Measurements from ENCODE around the gene PLIN1. TPM values are rescaled to one million over a fixed set of nuclear protein-coding genes. Genes with fewer than 3 reads are reported as not detected.

The PLIN1 gene
- total and polyA plus RNA-seq, 2 donors (not counting 1 experiment from before 2014, with no cell fraction given): 0.02 to 0.50 TPM

DNA sequence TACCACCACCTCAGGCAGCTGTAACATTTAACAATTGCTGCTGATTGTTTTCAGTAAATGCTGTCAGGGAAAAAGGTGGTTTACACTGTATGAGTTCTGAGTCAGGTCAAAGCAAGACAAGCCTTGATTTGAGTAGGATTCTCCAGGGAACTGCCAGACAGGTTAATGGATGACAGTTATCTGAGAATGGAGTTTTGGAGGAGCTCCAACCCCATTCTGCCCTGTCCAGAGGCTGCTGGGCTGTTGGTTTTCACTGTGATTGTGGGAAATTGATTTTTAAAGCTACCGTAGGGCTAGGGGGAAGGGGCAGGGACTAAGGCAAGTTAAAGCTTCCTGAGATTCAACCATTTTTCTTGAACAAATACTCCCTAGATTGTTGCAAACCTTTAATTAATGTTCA, 64.0 kb downstream of the PLIN1 start:
- no peak overlapping the region for H3K4me3 ChIP-seq (replicated peaks in 1 of 4; ENCODE audit: control extremely low read depth in 1 of 4, insufficient read depth in 1 of 4, low read depth in 3 of 4, low read length in 4 of 4)
- no peaks in the 10 kb centered on the region for H3K9me3 ChIP-seq (ENCODE audit: control insufficient read depth, insufficient read depth, low read depth, low read length)
- no peak overlapping the region for H2AFZ ChIP-seq (ENCODE audit: low read length)
- TF ChIP-seq, protein P1, sequence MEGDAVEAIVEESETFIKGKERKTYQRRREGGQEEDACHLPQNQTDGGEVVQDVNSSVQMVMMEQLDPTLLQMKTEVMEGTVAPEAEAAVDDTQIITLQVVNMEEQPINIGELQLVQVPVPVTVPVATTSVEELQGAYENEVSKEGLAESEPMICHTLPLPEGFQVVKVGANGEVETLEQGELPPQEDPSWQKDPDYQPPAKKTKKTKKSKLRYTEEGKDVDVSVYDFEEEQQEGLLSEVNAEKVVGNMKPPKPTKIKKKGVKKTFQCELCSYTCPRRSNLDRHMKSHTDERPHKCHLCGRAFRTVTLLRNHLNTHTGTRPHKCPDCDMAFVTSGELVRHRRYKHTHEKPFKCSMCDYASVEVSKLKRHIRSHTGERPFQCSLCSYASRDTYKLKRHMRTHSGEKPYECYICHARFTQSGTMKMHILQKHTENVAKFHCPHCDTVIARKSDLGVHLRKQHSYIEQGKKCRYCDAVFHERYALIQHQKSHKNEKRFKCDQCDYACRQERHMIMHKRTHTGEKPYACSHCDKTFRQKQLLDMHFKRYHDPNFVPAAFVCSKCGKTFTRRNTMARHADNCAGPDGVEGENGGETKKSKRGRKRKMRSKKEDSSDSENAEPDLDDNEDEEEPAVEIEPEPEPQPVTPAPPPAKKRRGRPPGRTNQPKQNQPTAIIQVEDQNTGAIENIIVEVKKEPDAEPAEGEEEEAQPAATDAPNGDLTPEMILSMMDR (conservative IDR thresholded peaks at IDR 0.05 in 1 of 2, IDR thresholded peaks at IDR 0.05 in 1 of 2; ENCODE audit: low read depth in 1 of 2, low read length in 2 of 2): no peak
- TF ChIP-seq EZH2 (IDR thresholded peaks at IDR 0.05; ENCODE audit: low read length, missing control alignments): no peak
- H3K4me1 ChIP-seq (ENCODE audit: control insufficient read depth, extremely low read depth, insufficient read depth, low read length): no peaks in the 10 kb centered on the region
- no peaks in the 10 kb centered on the region for H4K20me1 ChIP-seq (ENCODE audit: control insufficient read depth, extremely low read depth, insufficient read depth, low read length)
- no peak overlapping the region for H3K4me2 ChIP-seq (ENCODE audit: extremely low read depth, insufficient read depth, low read length)
- no peak overlapping the region for H3K9ac ChIP-seq (ENCODE audit: insufficient read depth, low read length)
- no peak overlapping the region for H3K27ac ChIP-seq (ENCODE audit: insufficient read depth, low read length)
- peak in 1 of 2 donors; percentile 9 for DNase-seq (ENCODE audit: low read depth in 2 of 2)
- H3K27me3 ChIP-seq (ENCODE audit: control insufficient read depth, insufficient read depth, low read length): no peaks in the 10 kb centered on the region
- peaks cover 2% of the 10 kb centered on the region for H3K36me3 ChIP-seq (ENCODE audit: control insufficient read depth, insufficient read depth, low read length)
- no peaks in the 10 kb centered on the region for H3K79me2 ChIP-seq (ENCODE audit: control insufficient read depth, insufficient read depth, low read length)

Other genes with a start within 250 kb of the PLIN1 start
- under 0.01 TPM in 1 of 2 replicates, not detected in the other for gene RHCG, start 182.8 kb downstream of the PLIN1 start, total RNA-seq
- not detected in 2 replicates for gene RHCG, start 182.8 kb downstream of the PLIN1 start, polyA plus RNA-seq
- 0.26 and 1.2 TPM in 2 replicates for gene TICRR, start 103.9 kb downstream of the PLIN1 start, total RNA-seq
- 1.6 and 3.6 TPM in 2 replicates for gene TICRR, start 103.9 kb downstream of the PLIN1 start, polyA plus RNA-seq
- 11.4 and 11.6 TPM in 2 replicates for gene KIF7, start 23.9 kb downstream of the PLIN1 start, total RNA-seq
- gene KIF7, start 23.9 kb downstream of the PLIN1 start, polyA plus RNA-seq: 2.9 and 3.6 TPM in 2 replicates
- gene PEX11A, start 11.4 kb upstream of the PLIN1 start, total RNA-seq: 11.7 and 15.9 TPM in 2 replicates
- gene PEX11A, start 11.4 kb upstream of the PLIN1 start, polyA plus RNA-seq: 4.0 and 6.6 TPM in 2 replicates
- gene WDR93, start 11.4 kb upstream of the PLIN1 start, total RNA-seq: under 0.01 and 0.17 TPM in 2 replicates
- 0.14 TPM in 1 of 2 replicates, not detected in the other for gene WDR93, start 11.4 kb upstream of the PLIN1 start, polyA plus RNA-seq
- gene MESP1, start 71.9 kb upstream of the PLIN1 start, total RNA-seq: 0.26 and 1.3 TPM in 2 replicates
- 0.06 TPM in 1 of 2 replicates, not detected in the other for gene MESP1, start 71.9 kb upstream of the PLIN1 start, polyA plus RNA-seq
- gene MESP2, start 97.0 kb upstream of the PLIN1 start, total RNA-seq: 0.77 and 0.99 TPM in 2 replicates
- gene MESP2, start 97.0 kb upstream of the PLIN1 start, polyA plus RNA-seq: 0.24 TPM in 1 of 2 replicates, not detected in the other
- 21.6 and 70.8 TPM in 2 replicates for gene ANPEP, start 135.5 kb upstream of the PLIN1 start, total RNA-seq
- gene ANPEP, start 135.5 kb upstream of the PLIN1 start, polyA plus RNA-seq: 72.8 and 116 TPM in 2 replicates
- gene AP3S2, start 214.6 kb upstream of the PLIN1 start, total RNA-seq: 49.1 and 69.5 TPM in 2 replicates
- 44.5 and 54.4 TPM in 2 replicates for gene AP3S2, start 214.6 kb upstream of the PLIN1 start, polyA plus RNA-seq
- 13.2 and 13.9 TPM in 2 replicates for gene ARPIN, start 233.6 kb upstream of the PLIN1 start, total RNA-seq
- gene ARPIN, start 233.6 kb upstream of the PLIN1 start, polyA plus RNA-seq: 13.4 and 16.6 TPM in 2 replicates